Measurements from ENCODE around the gene OGDH. TPM values are rescaled to one million over a fixed set of nuclear protein-coding genes. Genes with fewer than 3 reads are reported as not detected.

OGDH gene
- total RNA-seq, 1 experiment from 2014 or later: 69.1 TPM

GRCh38 chr7:44713141-44713540, 106.7 kb downstream of the OGDH start:
- H3K36me3 ChIP-seq (ENCODE audit: control insufficient read depth in 1 of 2, insufficient read depth in 2 of 2, low read length in 2 of 2): peaks cover 0 to under 1% of the 10 kb centered on the region in 2 experiments; a peak in 1 of 4 replicates
- H3K27ac ChIP-seq (ENCODE audit: low read depth, low read length): no peak overlapping the region
- intact Hi-C loops (cut with micrococcal nuclease): no loop called here
- ATAC-seq (no peak), DNase-seq (ENCODE audit: low read depth, low spot score) (no peak)
- H4K20me1 ChIP-seq (ENCODE audit: insufficient read depth): no peaks in the 10 kb centered on the region
- H3K9me3 ChIP-seq (ENCODE audit: control insufficient read depth in 1 of 2, insufficient read depth in 1 of 2, low read depth in 1 of 2, low read length in 2 of 2): no peaks in the 10 kb centered on the region
- ChIA-PET CTCF (no interaction called here), POLR2A (no interaction called here), RAD21 (ENCODE audit: low non-redundant PET in 1 of 2, low total read pairs in 2 of 2, uncharacterized antibody in 2 of 2, unreplicated experiment in 2 of 2) (no interaction called here)
- peaks cover 0 to 27% of the 10 kb centered on the region in 2 experiments; a peak in 2 of 4 replicates for H3K4me1 ChIP-seq (ENCODE audit: control insufficient read depth in 1 of 2, insufficient read depth in 2 of 2, low read length in 2 of 2)
- no peaks in the 10 kb centered on the region for H3K79me2 ChIP-seq (ENCODE audit: insufficient read depth, low read length)
- H3K4me3 ChIP-seq (replicated peaks in 1 of 2; ENCODE audit: low read depth in 1 of 2, low read length in 2 of 2): no peak overlapping the region
- no peak overlapping the region for H3K4me2 ChIP-seq (ENCODE audit: low read length)
- no peaks in the 10 kb centered on the region for H3K9me2 ChIP-seq (ENCODE audit: insufficient read depth)
- no peaks in the 10 kb centered on the region for H3K27me3 ChIP-seq (ENCODE audit: insufficient read depth, low read length)
- no TSS peak for BruUV-seq (replicated peaks)
- TF ChIP-seq, protein P1, sequence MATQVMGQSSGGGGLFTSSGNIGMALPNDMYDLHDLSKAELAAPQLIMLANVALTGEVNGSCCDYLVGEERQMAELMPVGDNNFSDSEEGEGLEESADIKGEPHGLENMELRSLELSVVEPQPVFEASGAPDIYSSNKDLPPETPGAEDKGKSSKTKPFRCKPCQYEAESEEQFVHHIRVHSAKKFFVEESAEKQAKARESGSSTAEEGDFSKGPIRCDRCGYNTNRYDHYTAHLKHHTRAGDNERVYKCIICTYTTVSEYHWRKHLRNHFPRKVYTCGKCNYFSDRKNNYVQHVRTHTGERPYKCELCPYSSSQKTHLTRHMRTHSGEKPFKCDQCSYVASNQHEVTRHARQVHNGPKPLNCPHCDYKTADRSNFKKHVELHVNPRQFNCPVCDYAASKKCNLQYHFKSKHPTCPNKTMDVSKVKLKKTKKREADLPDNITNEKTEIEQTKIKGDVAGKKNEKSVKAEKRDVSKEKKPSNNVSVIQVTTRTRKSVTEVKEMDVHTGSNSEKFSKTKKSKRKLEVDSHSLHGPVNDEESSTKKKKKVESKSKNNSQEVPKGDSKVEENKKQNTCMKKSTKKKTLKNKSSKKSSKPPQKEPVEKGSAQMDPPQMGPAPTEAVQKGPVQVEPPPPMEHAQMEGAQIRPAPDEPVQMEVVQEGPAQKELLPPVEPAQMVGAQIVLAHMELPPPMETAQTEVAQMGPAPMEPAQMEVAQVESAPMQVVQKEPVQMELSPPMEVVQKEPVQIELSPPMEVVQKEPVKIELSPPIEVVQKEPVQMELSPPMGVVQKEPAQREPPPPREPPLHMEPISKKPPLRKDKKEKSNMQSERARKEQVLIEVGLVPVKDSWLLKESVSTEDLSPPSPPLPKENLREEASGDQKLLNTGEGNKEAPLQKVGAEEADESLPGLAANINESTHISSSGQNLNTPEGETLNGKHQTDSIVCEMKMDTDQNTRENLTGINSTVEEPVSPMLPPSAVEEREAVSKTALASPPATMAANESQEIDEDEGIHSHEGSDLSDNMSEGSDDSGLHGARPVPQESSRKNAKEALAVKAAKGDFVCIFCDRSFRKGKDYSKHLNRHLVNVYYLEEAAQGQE (IDR thresholded peaks at IDR 0.05; ENCODE audit: low read depth): no peak
- no peak for TF ChIP-seq CTCF (IDR thresholded peaks at IDR 0.05 in 2 of 3, conservative IDR thresholded peaks at IDR 0.05 in 1 of 3; ENCODE audit: borderline replicate concordance in 1 of 3, insufficient read depth in 1 of 3, low read depth in 2 of 3, low read length in 2 of 3)
- no peak overlapping the region for H3K9ac ChIP-seq (ENCODE audit: low read length)
- no peak overlapping the region for H2AFZ ChIP-seq (ENCODE audit: low read depth, low read length, poor library complexity, severe bottlenecking)

Measured in HCT116 (cell line).